GM12801 (cell line): ENCODE data around the gene RHOT2.

Source experiments
- CTCF ChIP-seq: IDR thresholded peaks from one replicate; pipeline ENCODE4 v1.5.1; 2011; ENCODE audit warnings: control low read depth; ENCODE audit not compliant: insufficient read length; ENCODE audit errors: extremely low read depth

Gene RHOT2

GRCh38 chr16:720447-720989, 52.6 kb downstream of the RHOT2 start:
- TF ChIP-seq CTCF: no peak

DNA sequence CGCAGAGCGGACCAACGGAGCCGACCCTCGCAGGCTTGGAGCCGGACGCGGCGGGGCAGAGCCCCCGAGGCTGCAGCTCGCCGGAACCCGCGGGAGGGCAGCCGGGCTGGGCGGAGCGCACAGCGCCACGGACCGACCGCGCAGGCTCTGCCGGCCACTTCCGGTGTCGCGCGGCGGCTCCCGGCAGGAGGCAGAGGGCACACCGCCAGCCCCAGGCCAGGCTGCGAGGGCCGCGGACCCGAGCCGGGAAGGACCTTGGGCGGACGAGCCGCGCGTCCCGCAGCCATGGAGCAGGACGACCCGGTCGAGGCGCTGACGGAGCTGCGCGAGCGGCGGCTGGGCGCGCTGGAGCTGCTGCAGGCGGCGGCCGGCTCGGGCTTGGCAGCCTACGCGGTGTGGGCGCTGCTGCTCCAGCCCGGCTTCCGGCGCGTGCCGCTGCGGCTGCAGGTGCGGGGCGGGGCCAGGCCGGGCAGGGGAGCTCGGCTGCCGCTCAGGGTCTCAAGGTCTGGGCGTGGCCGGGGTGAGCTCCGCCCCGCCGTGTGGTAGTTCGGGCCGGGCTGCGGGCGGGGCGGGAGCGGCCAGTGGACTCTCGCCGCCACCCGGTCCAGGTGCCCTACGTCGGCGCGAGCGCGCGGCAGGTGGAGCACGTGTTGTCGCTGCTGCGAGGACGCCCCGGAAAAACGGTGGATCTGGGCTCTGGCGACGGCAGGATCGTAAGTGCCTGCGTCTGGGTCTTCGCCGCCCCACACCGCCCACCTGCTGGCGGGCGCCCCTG, 53.2 kb downstream of the RHOT2 start, which contains the start of gene ANTKMT:
TSS of gene ANTKMT (plus strand) at position 157 of the 775 bp plus-strand sequence. CDS start at position 286, 129 bp downstream.
- no peak for TF ChIP-seq CTCF

DNA sequence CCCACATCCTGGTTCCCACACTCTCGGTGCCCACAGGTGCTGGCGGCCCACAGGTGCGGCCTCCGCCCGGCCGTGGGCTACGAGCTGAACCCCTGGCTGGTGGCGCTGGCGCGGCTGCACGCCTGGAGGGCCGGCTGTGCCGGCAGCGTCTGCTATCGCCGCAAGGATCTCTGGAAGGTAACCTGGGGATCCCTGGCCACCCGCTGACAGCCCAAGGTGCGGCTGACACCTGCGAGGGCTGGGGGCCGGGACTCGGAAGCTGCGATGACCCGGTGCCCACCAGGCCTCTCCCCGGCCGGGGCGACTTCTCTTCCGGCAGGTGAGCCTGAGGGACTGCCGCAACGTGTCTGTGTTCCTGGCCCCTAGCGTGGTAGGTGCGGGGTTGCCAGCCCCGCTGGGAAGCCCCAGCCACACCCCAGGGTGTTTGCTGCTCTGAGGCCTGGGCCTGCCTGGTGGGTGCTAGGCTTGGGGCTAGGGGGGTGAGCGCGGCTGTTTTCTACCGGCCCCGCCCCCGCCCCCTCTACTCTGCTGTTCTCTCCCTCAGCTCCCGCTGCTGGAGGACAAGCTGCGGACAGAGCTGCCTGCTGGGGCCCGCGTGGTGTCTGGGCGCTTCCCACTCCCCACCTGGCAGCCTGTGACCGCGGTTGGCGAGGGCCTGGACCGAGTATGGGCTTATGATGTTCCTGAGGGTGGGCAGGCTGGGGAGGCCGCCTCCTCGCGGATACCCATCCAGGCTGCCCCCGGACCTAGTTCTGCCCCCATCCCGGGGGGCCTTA, 54.0 kb downstream of the RHOT2 start:
- no peak for TF ChIP-seq CTCF

- TF ChIP-seq CTCF: no peak
Measured at GRCh38 chr16:722835-723633, 55.1 kb downstream of the RHOT2 start.

- no peak for TF ChIP-seq CTCF
Measured at GRCh38 chr16:723695-724094, 55.8 kb downstream of the RHOT2 start.
